Upper lobe of left lung (tissue), 4 donors: Measurements from ENCODE around the gene CNOT4.

Experiments used
- EP300 ChIP-seq, 4 donors: sonication (generic); formaldehyde crosslinking; IDR thresholded peaks; one replicate each; pipeline ENCODE4 v1.5.1; 2017; ENCODE audit warnings: antibody characterized with exemption in 4 of 4, control low read depth in 2 of 4
- POLR2A ChIP-seq, 4 donors: fragments of 450-650 bp; IDR thresholded peaks; one replicate each; pipeline ENCODE4 v1.5.1; 2016 to 2017; ENCODE audit warnings: antibody characterized with exemption in 4 of 4, mild to moderate bottlenecking in 2 of 4

- TF ChIP-seq POLR2A (IDR thresholded peaks at IDR 0.05) = no peak
- no peak for TF ChIP-seq EP300 (IDR thresholded peaks at IDR 0.05)
Observed at GRCh38 chr7:135377171-135377570, 132.7 kb downstream of the CNOT4 start.
